Endothelial cell of umbilical vein (primary cell): ENCODE measurements around the gene UBXN1. TPM values are rescaled to one million over a fixed set of nuclear protein-coding genes. Genes with fewer than 3 reads are reported as not detected.

Source experiments
- BruUV-seq: library from RNA; stranded (reverse); fragments of 400-500 nt; replicated peaks from 2 replicates; lab custom pipeline; 2021; lab: Mats Ljungman, UMichigan
- CTCF ChIA-PET: fragments of 300-600, 350-600 bp; sonication (Branson Sonifier 250); formaldehyde crosslinking; loops from one replicate; lab custom pipeline; 2021; ENCODE audit warnings: antibody characterized with exemption, inconsistent platforms; lab: Charles Lee
- POLR2A ChIA-PET: fragments of 300-600, 350-600 bp; sonication (Branson Sonifier 250); formaldehyde crosslinking; loops from one replicate; lab custom pipeline; 2021; ENCODE audit warnings: antibody characterized with exemption, inconsistent platforms; lab: Charles Lee
- DNase-seq: peaks from one replicate; pipeline ENCODE4 v3.0.0-alpha.2; 2011; ENCODE audit warnings: low read depth, low spot score
- FAIRE-seq: peaks from 2 replicates; lab custom pipeline; 2011; peaks lifted over from hg19 to GRCh38; lab: Jason Lieb, UNC
- H2AFZ ChIP-seq: 2 replicates; pipeline ENCODE4 v1.6.0; 2012; ENCODE audit warnings: low read depth, low read length, control low read depth, inconsistent platforms
- H3K27ac ChIP-seq: 2 replicates; pipeline ENCODE4 v1.5.1; 2011; ENCODE audit warnings: low read depth, mild to moderate bottlenecking, control low read depth, low read length, moderate library complexity; ENCODE audit not compliant: insufficient read depth
- H3K27me3 ChIP-seq, 2 experiments: 2 replicates each; pipeline versions ENCODE4 v1.6.0 to v1.6.1; 2011; ENCODE audit warnings: low read length in 2 of 2, mixed read lengths in 1 of 2; ENCODE audit not compliant: control insufficient read depth in 2 of 2, insufficient read depth in 2 of 2
- H3K36me3 ChIP-seq, 2 experiments: 2 replicates in 1 of 2; 3 replicates in 1 of 2; pipeline ENCODE4 v1.5.1; 2011; ENCODE audit warnings: low read length in 2 of 2, mild to moderate bottlenecking in 1 of 2, moderate library complexity in 1 of 2; ENCODE audit not compliant: control insufficient read depth in 2 of 2, insufficient read depth in 2 of 2; ENCODE audit errors: extremely low read depth in 1 of 2
- H3K4me1 ChIP-seq: 3 replicates; pipeline ENCODE4 v1.5.1; 2011; ENCODE audit warnings: mild to moderate bottlenecking, low read length; ENCODE audit not compliant: control insufficient read depth, insufficient read depth; ENCODE audit errors: extremely low read depth
- H3K4me2 ChIP-seq: 2 replicates; pipeline ENCODE4 v1.6.1; 2011; ENCODE audit warnings: low read length, control low read depth, mixed read lengths; ENCODE audit not compliant: insufficient read depth
- H3K4me3 ChIP-seq, 3 experiments: fragments of 200-600 bp in 1 of 3; sonication (generic), shearing (Covaris generic) in 1 of 3; replicated peaks in 1 of 3; 2 replicates each; pipeline ENCODE4 v1.5.1; 2011 to 2016; ENCODE audit warnings: control low read depth in 3 of 3, low read length in 3 of 3, mild to moderate bottlenecking in 2 of 3, inconsistent platforms in 1 of 3, low read depth in 1 of 3, moderate library complexity in 1 of 3; ENCODE audit not compliant: insufficient read depth in 1 of 3
- H3K79me2 ChIP-seq: 2 replicates; pipeline ENCODE4 v1.6.0; 2012; ENCODE audit warnings: low read length, inconsistent platforms; ENCODE audit not compliant: control insufficient read depth, insufficient read depth
- H3K9ac ChIP-seq: replicated peaks from 2 replicates; pipeline ENCODE3; 2011; ENCODE audit warnings: low read length, control low read depth; ENCODE audit not compliant: insufficient read depth; ENCODE audit errors: extremely low read depth
- H3K9me1 ChIP-seq: replicated peaks from 3 replicates; pipeline ENCODE4 v1.6.0; 2011; ENCODE audit warnings: mild to moderate bottlenecking, low read length; ENCODE audit not compliant: control insufficient read depth, insufficient read depth; ENCODE audit errors: extremely low read depth
- H3K9me3 ChIP-seq: replicated peaks from 2 replicates; pipeline ENCODE4 v1.5.1; 2012; ENCODE audit warnings: low read length, inconsistent platforms; ENCODE audit not compliant: control insufficient read depth, insufficient read depth
- H4K20me1 ChIP-seq: replicated peaks from 2 replicates; pipeline ENCODE3; 2011; ENCODE audit warnings: mild to moderate bottlenecking, low read length; ENCODE audit not compliant: control insufficient read depth, insufficient read depth; ENCODE audit errors: extremely low read depth
- EZH2 ChIP-seq: IDR thresholded peaks from 2 replicates; pipeline ENCODE4 v1.6.1; 2012; ENCODE audit warnings: borderline replicate concordance, low read depth, mild to moderate bottlenecking, moderate library complexity, low read length, inconsistent platforms; ENCODE audit not compliant: severe bottlenecking
- FOS ChIP-seq: IDR thresholded peaks from 2 replicates; pipeline ENCODE4 v1.6.1; 2011; ENCODE audit warnings: mild to moderate bottlenecking, low read length, moderate library complexity, borderline replicate concordance; ENCODE audit not compliant: insufficient read depth
- GATA2 ChIP-seq: IDR thresholded peaks from 2 replicates; pipeline ENCODE4 v1.7.0; 2011; ENCODE audit warnings: low read depth, mild to moderate bottlenecking, moderate library complexity, mixed read lengths, low read length; ENCODE audit not compliant: insufficient read length, insufficient read depth
- JUN ChIP-seq: IDR thresholded peaks from 2 replicates; pipeline ENCODE4 v1.6.1; 2011; ENCODE audit warnings: borderline replicate concordance, low read depth; ENCODE audit not compliant: insufficient read length, insufficient read depth
- MYC ChIP-seq: IDR thresholded peaks from one replicate; pipeline ENCODE4 v1.6.1; 2011; ENCODE audit warnings: mild to moderate bottlenecking, low read depth, low read length
- POLR2A ChIP-seq: IDR thresholded peaks from 2 replicates; pipeline ENCODE4 v1.6.1; 2012; ENCODE audit warnings: low read depth, mild to moderate bottlenecking, control low read depth, low read length
- POLR2AphosphoS5 ChIP-seq: IDR thresholded peaks from 2 replicates; pipeline ENCODE4 v1.6.1; 2012; ENCODE audit warnings: low read depth, mild to moderate bottlenecking, control low read depth, low read length, moderate library complexity; ENCODE audit not compliant: insufficient read depth
- dilution Hi-C: fragments of 300-500 bp; cut with MboI; formaldehyde crosslinking; loops from one replicate; pipeline ENCODE4 v1.15.0; 2019; ENCODE audit warnings: low sequenced_read_pairs; ENCODE audit not compliant: extremely low pct_ligation_motif_present
- intact Hi-C: fragments of 100-400 bp; cut with micrococcal nuclease; formaldehyde crosslinking; loops from one replicate; pipeline ENCODE4 v1.10.0; 2022
- polyA plus RNA-seq, 4 experiments: library from polyadenylated mRNA; depleted of rRNA in 3 of 4; stranded (reverse) in 3 of 4; unstranded in 1 of 4; fragments of >200 nt; gene quantifications; 2 replicates each; pipeline versions ENCODE4 v1.2.1 to v1.2.3, GENCODE V29; 2011 to 2012; ENCODE audit warnings: missing spikeins in 1 of 4
- total RNA-seq: library from RNA; stranded (reverse); gene quantifications from 2 replicates; pipeline ENCODE4 v1.2.3, GENCODE V29; 2021
- TF ChIP-seq, protein P1 (sequence below): IDR thresholded peaks from 2 replicates; pipeline ENCODE4 v1.6.1; 2011; ENCODE audit not compliant: insufficient read depth, insufficient read length
- TF ChIP-seq, protein P2 (sequence below), 2 donors: IDR thresholded peaks; 1 replicate in 1 of 2; 2 replicates in 1 of 2; pipeline ENCODE4 v1.5.1; 2011; ENCODE audit warnings: low read length in 2 of 2, mild to moderate bottlenecking in 2 of 2, moderate library complexity in 2 of 2, control low read depth in 1 of 2, inconsistent platforms in 1 of 2, low read depth in 1 of 2; ENCODE audit not compliant: insufficient read depth in 1 of 2; ENCODE audit errors: extremely low read depth in 1 of 2

Gene UBXN1
- total and polyA plus RNA-seq, 2 donors (not counting 3 experiments of a cell fraction or from before 2014, with no cell fraction given) = 113 to 114 TPM

DNA sequence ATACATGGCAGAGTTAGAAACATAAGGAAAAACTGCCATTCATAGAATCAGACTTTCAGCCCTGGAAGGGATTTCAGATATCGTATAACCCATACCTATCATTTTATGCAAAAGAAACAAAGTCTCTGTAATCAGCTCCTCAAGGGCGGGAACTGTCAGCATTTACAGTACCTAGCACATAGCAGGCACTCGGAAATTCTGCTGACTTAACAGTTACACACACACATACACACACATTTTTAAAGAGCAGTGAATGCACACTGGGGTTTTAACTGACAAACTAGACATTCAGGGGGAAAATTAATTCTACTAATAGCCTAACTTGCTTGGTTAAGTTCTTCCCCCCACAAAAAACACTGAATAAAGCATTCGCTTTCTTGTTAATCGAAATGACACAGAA lies 37.3 kb upstream of the UBXN1 start:
- no peak overlapping the region for H3K27ac ChIP-seq
- ChIA-PET CTCF (no interaction called here), POLR2A (no interaction called here)
- peaks cover 35% of the 10 kb centered on the region for H3K79me2 ChIP-seq
- no peak overlapping the region for H3K9ac ChIP-seq
- no peak for TF ChIP-seq JUN
- TF ChIP-seq, protein P1, sequence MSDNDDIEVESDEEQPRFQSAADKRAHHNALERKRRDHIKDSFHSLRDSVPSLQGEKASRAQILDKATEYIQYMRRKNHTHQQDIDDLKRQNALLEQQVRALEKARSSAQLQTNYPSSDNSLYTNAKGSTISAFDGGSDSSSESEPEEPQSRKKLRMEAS = no peak
- no peak for TF ChIP-seq FOS
- no peak for TF ChIP-seq EZH2
- no peak for TF ChIP-seq POLR2A
- no peak for TF ChIP-seq POLR2AphosphoS5
- no peak for TF ChIP-seq GATA2
- TF ChIP-seq MYC = no peak
- TF ChIP-seq, protein P2, sequence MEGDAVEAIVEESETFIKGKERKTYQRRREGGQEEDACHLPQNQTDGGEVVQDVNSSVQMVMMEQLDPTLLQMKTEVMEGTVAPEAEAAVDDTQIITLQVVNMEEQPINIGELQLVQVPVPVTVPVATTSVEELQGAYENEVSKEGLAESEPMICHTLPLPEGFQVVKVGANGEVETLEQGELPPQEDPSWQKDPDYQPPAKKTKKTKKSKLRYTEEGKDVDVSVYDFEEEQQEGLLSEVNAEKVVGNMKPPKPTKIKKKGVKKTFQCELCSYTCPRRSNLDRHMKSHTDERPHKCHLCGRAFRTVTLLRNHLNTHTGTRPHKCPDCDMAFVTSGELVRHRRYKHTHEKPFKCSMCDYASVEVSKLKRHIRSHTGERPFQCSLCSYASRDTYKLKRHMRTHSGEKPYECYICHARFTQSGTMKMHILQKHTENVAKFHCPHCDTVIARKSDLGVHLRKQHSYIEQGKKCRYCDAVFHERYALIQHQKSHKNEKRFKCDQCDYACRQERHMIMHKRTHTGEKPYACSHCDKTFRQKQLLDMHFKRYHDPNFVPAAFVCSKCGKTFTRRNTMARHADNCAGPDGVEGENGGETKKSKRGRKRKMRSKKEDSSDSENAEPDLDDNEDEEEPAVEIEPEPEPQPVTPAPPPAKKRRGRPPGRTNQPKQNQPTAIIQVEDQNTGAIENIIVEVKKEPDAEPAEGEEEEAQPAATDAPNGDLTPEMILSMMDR (IDR thresholded peaks at IDR 0.05; ENCODE audit: extremely low read depth in 1 of 2, insufficient read depth in 1 of 2, low read depth in 1 of 2, low read length in 2 of 2) = no peak
- no TSS peak for BruUV-seq
- no peaks in the 10 kb centered on the region for H4K20me1 ChIP-seq
- FAIRE-seq (no peak), DNase-seq (no peak)
- intact Hi-C loops = no loop called here
- dilution Hi-C loops = no loop called here
- no peaks in the 10 kb centered on the region for H3K9me1 ChIP-seq
- no peak overlapping the region for H3K4me2 ChIP-seq
- H3K27me3 ChIP-seq = no peaks in the 10 kb centered on the region
- no peaks in the 10 kb centered on the region for H3K9me3 ChIP-seq
- no peak overlapping the region for H2AFZ ChIP-seq
- H3K4me1 ChIP-seq = no peaks in the 10 kb centered on the region
- peaks cover 43 to 48% of the 10 kb centered on the region in 2 experiments for H3K36me3 ChIP-seq
- no peak overlapping the region for H3K4me3 ChIP-seq
